GM18507 (cell line): ENCODE results near the gene ABCG2.

ENCODE experiments used
- DNase-seq: peaks from one replicate; pipeline ENCODE4 v3.0.0; 2011; ENCODE audit warnings: low read depth; ENCODE audit not compliant: insufficient read length; ENCODE audit errors: extremely low spot score
- FAIRE-seq: peaks from 2 replicates; lab custom pipeline; 2011; peaks lifted over from hg19 to GRCh38; lab: Jason Lieb, UNC

The ABCG2 gene

GRCh38 chr4:88087004-88087403, 71.4 kb downstream of the ABCG2 start:
- FAIRE-seq (no peak), DNase-seq (no peak)

GRCh38 chr4:88080626-88081025, 77.8 kb downstream of the ABCG2 start:
- no peak for DNase-seq
- no peak for FAIRE-seq

- DNase-seq = no peak
- FAIRE-seq = no peak
Observed at GRCh38 chr4:88078579-88078978, 79.9 kb downstream of the ABCG2 start.

DNA sequence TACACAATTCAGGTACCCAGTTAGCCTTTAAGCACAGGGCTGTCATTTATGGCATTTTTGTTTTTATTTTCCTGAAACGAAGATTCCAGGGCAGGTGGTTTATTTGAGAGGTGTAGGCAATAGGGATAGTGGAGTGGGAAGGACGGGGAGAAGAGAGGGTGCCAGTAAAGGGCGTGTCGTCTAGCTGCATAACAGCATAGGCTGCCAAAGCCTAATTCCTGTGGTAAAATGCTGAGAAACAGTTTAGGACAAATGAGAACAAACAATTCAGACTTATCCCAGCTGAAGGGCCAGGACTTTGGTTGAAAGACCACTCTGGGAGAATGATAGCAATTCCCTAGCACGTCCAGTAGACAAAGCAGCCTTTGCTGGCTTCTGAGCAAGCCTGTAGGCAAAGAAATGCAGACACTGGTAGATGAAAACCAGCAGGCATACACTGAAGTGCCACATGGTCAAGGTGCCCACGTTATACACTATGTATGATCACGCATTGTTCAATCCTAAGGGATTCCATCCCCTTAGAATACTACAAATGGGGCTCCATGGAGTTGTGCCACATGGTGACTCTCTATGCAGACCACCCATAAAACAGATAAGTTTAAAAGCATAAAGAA, 80.4 kb downstream of the ABCG2 start:
- FAIRE-seq = no peak
- DNase-seq = no peak

- no peak for FAIRE-seq
- no peak for DNase-seq
Observed at GRCh38 chr4:88075336-88075735, 83.1 kb downstream of the ABCG2 start.

GRCh38 chr4:88070031-88070430, 88.4 kb downstream of the ABCG2 start:
- FAIRE-seq = no peak

DNA sequence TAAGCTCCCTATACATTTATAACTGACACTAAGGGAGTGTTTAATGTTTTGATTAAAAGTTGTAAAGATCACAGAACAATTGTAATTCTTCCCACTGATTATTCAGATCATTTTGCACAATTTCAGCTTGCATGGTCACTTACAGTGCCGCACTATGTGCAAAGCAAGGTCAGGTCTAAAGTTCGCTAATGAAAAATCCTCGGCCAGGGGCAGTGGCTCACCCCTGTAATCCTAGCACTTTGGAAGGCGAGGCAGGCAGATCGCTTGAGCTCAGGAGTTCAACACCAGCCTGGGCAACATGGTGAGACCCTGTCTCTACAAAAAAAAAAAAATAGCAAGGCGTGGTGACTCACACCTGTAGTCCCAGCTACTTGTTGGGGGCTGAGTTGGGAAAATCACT, 94.0 kb downstream of the ABCG2 start:
- DNase-seq (no peak), FAIRE-seq (no peak)

More at GRCh38 chr4:88070031-88070430, 88.4 kb downstream of the ABCG2 start:
- DNase-seq = no peak

- no peak for DNase-seq
- no peak for FAIRE-seq
Observed at GRCh38 chr4:88063634-88064296, 94.7 kb downstream of the ABCG2 start.

DNA sequence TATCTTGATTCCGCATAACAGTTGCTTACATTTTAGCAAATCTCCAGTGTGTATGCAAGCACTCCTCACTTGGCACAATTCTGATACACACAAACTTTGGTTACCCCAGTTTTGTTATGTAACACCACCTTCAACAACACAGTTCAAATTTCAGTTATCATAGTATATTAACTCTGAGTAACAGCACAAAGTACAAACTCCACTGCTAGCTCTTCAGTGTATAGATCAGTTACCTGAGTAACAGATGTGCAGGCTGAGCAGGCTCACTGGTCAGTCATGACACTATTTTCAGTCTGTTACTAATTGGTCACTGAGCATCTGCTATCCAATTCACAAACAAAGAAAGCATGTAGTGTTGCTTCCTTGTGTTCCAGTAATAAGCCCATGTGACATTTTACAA, 95.6 kb downstream of the ABCG2 start:
- FAIRE-seq = no peak

DNA sequence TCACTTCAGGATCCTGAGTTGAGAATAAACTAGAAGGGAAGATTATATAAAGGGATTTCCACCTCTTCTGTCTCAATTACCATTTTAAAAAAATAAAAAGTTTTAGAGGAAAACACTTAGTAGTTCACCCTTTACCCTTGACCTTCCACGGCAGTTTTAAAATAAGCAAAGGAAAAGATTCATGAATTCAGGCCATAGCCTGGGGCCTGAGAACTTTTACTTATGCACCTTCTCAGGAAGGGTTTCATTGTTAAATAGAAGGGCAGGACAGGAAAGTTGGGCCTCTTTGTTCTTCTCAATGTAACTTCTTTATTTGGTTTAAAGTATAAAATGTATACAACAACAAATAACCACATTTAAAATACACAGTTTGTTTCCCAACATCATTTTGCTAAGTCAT, 96.1 kb downstream of the ABCG2 start:
- FAIRE-seq (no peak), DNase-seq (no peak)

More for the DNA sequence above, 95.6 kb downstream of the ABCG2 start:
- no peak for DNase-seq

- no peak for FAIRE-seq
- DNase-seq = no peak
Observed at GRCh38 chr4:88060431-88060830, 98.0 kb downstream of the ABCG2 start.

GRCh38 chr4:88059766-88060165, 98.7 kb downstream of the ABCG2 start:
- DNase-seq (no peak), FAIRE-seq (no peak)

GRCh38 chr4:88058295-88058694, 100.1 kb downstream of the ABCG2 start:
- FAIRE-seq = no peak

GRCh38 chr4:88054901-88055300, 103.5 kb downstream of the ABCG2 start:
- no peak for FAIRE-seq
- no peak for DNase-seq

More at GRCh38 chr4:88058295-88058694, 100.1 kb downstream of the ABCG2 start:
- DNase-seq = no peak

DNA sequence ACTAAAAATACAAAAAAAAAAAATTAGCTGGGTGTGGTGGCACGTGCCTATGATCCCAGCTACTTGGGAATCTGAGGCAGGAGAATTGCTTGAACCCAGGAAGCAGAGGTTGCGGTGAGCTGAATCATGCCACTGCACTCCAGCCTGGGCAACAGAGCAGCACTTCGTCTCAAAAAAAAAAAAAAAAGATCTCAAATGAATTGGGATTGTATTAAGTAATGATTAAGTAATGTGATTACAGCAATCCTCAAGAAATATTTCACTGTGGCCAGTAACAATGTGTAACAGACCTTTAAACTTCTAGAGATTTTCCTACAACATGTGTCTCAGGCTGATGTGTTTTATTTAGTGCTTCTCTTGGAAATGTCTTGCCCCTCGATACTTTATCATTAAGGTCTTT, 104.2 kb downstream of the ABCG2 start:
- DNase-seq = no peak

GRCh38 chr4:88045021-88045420, 113.4 kb downstream of the ABCG2 start:
- DNase-seq (no peak), FAIRE-seq (no peak)

More for the DNA sequence above, 104.2 kb downstream of the ABCG2 start:
- FAIRE-seq = no peak

GRCh38 chr4:88043586-88044340, 114.7 kb downstream of the ABCG2 start:
- DNase-seq (no peak), FAIRE-seq (no peak)

- FAIRE-seq (no peak), DNase-seq (no peak)
Observed at GRCh38 chr4:88043001-88043400, 115.4 kb downstream of the ABCG2 start.

DNA sequence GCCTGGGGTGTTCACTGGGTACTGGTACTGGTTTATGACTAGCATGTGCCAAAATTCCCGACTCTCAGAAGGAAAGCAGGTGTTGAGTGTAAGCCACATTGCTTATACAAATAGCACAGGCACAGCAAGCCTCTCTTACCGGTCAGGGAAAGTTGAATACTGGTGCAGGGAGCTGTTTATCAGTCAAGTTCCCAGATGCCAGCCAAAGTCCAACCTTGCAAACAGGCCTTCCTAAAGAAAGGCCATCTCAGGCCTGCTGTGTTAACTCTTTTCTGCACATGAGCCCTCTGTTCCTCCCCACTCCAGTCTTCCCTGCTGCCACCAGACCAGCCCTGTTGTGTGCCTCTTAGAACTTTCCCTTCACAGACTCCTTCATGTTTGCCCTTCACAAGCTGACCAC, 116.8 kb downstream of the ABCG2 start:
- DNase-seq (no peak), FAIRE-seq (no peak)

DNA sequence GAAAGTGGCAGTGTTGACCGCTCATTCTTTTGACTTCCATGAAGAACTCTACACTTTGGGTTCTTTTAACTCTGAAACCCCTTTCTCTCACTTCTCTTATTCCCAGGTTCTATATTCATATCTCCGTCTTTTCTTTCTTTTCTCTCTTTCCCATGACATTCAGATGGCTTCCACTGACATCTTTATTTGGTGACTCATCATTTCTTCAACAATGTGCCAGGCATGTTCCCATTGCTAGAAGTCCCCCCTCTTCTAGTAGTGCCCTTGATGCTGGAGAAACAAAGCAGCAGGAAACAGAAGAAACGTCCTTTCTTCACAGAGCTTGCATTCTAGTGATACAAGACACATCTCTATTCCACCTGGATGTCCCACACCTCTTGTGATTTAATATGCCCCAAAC, 117.7 kb downstream of the ABCG2 start:
- DNase-seq = no peak
- FAIRE-seq = no peak
